Trophoblast cell (in vitro differentiated cells and primary cell): Measurements from ENCODE around the gene HOXB6.

ENCODE experiments used
- DNase-seq, 2 donors: peaks; one replicate each; pipeline ENCODE4 v3.0.0-alpha.2; 2016
- H2AFZ ChIP-seq: 2 replicates; pipeline ENCODE4 v1.6.1; 2013; ENCODE audit warnings: low read length, moderate library complexity, mild to moderate bottlenecking; ENCODE audit not compliant: insufficient read depth, poor library complexity
- H2AK5ac ChIP-seq: 2 replicates; pipeline ENCODE4 v1.6.1; 2013; ENCODE audit warnings: mild to moderate bottlenecking, low read length
- H2BK120ac ChIP-seq: 2 replicates; pipeline ENCODE4 v1.6.1; 2013; ENCODE audit warnings: low read length, mild to moderate bottlenecking, moderate library complexity; ENCODE audit not compliant: insufficient read depth, poor library complexity
- H2BK12ac ChIP-seq: 2 replicates; pipeline ENCODE4 v1.6.1; 2013; ENCODE audit warnings: mild to moderate bottlenecking, low read length, moderate library complexity
- H2BK5ac ChIP-seq: 2 replicates; pipeline ENCODE4 v1.6.1; 2013; ENCODE audit warnings: low read length, low read depth, moderate library complexity, mild to moderate bottlenecking; ENCODE audit not compliant: poor library complexity
- H3K14ac ChIP-seq: 2 replicates; pipeline ENCODE4 v1.6.1; 2013; ENCODE audit warnings: mild to moderate bottlenecking, low read length
- H3K18ac ChIP-seq: 2 replicates; pipeline ENCODE4 v1.6.1; 2013; ENCODE audit warnings: mild to moderate bottlenecking, low read length
- H3K23ac ChIP-seq: 2 replicates; pipeline ENCODE4 v1.6.1; 2013; ENCODE audit warnings: low read length
- H3K27ac ChIP-seq: 2 replicates; pipeline ENCODE4 v1.5.1; 2013; ENCODE audit warnings: low read depth, mild to moderate bottlenecking, inconsistent platforms, low read length, moderate library complexity
- H3K27me3 ChIP-seq: 2 replicates; pipeline ENCODE4 v1.6.1; 2013; ENCODE audit warnings: inconsistent platforms, mild to moderate bottlenecking, low read length, moderate library complexity; ENCODE audit not compliant: insufficient read depth
- H3K36me3 ChIP-seq, 2 experiments: 1 replicate in 1 of 2; 2 replicates in 1 of 2; pipeline ENCODE4 v1.6.1; 2013; ENCODE audit warnings: low read length in 2 of 2, mild to moderate bottlenecking in 2 of 2, moderate library complexity in 1 of 2; ENCODE audit not compliant: insufficient read depth in 2 of 2, control insufficient read depth in 1 of 2
- H3K4ac ChIP-seq: 2 replicates; pipeline ENCODE4 v1.6.1; 2013; ENCODE audit warnings: low read depth, mild to moderate bottlenecking, low read length, moderate library complexity
- H3K4me1 ChIP-seq, 2 experiments: 1 replicate in 1 of 2; 2 replicates in 1 of 2; pipeline ENCODE4 v1.6.1; 2013; ENCODE audit warnings: low read length in 2 of 2, mild to moderate bottlenecking in 2 of 2, moderate library complexity in 1 of 2; ENCODE audit not compliant: insufficient read depth in 2 of 2, control insufficient read depth in 1 of 2
- H3K4me2 ChIP-seq: 2 replicates; pipeline ENCODE4 v1.6.1; 2013; ENCODE audit warnings: inconsistent platforms, mild to moderate bottlenecking, low read length, moderate library complexity
- H3K4me3 ChIP-seq: 2 replicates; pipeline ENCODE4 v1.5.1; 2013; ENCODE audit warnings: mild to moderate bottlenecking, low read depth, low read length, inconsistent platforms
- H3K79me1 ChIP-seq: one replicate; pipeline ENCODE4 v1.6.1; 2013; ENCODE audit warnings: low read length
- H3K79me2 ChIP-seq: 2 replicates; pipeline ENCODE4 v1.6.1; 2013; ENCODE audit warnings: low read length, mild to moderate bottlenecking; ENCODE audit not compliant: control insufficient read depth, insufficient read depth, poor library complexity
- H3K9ac ChIP-seq: 2 replicates; pipeline ENCODE4 v1.6.1; 2013; ENCODE audit warnings: mild to moderate bottlenecking, low read length
- H3K9me3 ChIP-seq: 2 replicates; pipeline ENCODE4 v1.6.1; 2013; ENCODE audit warnings: low read depth, mild to moderate bottlenecking, control low read depth, inconsistent platforms, low read length; ENCODE audit not compliant: insufficient read depth
- H4K12ac ChIP-seq: 2 replicates; pipeline ENCODE4 v1.6.1; 2013; ENCODE audit warnings: low read depth, mild to moderate bottlenecking, low read length, moderate library complexity
- H4K8ac ChIP-seq: 2 replicates; pipeline ENCODE4 v1.6.1; 2013; ENCODE audit warnings: low read depth, mild to moderate bottlenecking, low read length, moderate library complexity
- H4K91ac ChIP-seq: one replicate; pipeline ENCODE4 v1.6.1; 2013; ENCODE audit warnings: low read depth, mild to moderate bottlenecking, low read length, moderate library complexity
- WGBS: extraction: QIAGEN DNeasy Blood & Tissue Kit; methylation state at CpG from one replicate; pipeline ENCODE4 v1.1.7; 2013; ENCODE audit warnings: missing lambda C conversion rate; ENCODE audit not compliant: insufficient read length, insufficient coverage; ENCODE audit errors: extremely low coverage; 5-methylcytosine and 5-hydroxymethylcytosine counted together

The HOXB6 gene

DNA sequence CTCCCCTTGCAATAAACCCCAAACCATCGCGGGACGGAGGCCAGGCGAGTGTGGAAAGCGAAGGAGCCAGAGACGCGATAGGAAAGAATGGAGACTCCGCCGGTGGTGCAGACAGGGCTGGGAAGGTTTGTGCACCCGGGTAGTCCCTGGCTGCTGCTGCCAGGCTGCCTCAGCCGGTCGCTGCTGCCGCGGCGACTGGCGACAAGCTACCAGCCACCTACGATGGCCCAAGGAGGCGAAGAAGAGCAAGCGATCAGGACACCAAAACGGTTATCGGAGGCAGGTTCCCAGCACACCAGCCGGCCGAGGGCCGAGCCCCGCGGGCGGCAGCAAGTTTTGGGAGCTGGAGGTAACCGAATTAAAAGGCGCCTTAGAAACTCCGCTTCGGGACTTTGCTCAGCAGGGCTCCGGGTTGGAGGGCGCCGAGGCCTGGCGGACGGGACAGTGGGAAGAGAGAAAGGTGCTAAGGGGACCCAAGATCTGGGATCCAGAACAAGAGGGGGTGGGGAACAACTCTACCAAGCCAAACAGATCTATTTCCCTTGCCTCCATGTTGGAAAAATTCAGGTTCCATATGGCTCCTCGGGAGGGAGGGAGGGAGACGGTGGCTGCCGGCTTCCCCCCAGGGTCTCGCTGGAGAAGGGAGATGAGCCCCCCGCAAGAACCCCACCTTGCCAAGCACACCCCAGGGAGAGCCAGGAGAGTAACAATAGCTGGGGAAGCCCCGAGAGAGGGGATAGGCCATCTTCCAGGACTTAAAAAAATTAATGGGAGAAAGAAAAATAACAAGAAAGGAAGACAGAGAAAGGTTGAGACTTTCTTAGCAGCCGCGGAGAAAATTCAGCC is 50.2 kb downstream of the HOXB6 start:
- H3K79me1 ChIP-seq, result peaks cover 14% of the 10 kb centered on the region
- WGBS, result no CpG with 5 or more reads among the region's 44 CpGs
- H3K23ac ChIP-seq, result no peak overlapping the region
- H4K12ac ChIP-seq, result peak overlapping the region; percentile 70
- H2BK12ac ChIP-seq, result peak overlapping the region; percentile 46
- peak overlapping the region; percentile 80 for H3K9ac ChIP-seq
- peaks cover 21 to 27% of the 10 kb centered on the region in 2 experiments for H3K4me1 ChIP-seq
- H3K9me3 ChIP-seq, result no peaks in the 10 kb centered on the region
- peak overlapping the region; percentile 43 for H2AFZ ChIP-seq
- H2BK5ac ChIP-seq, result peak overlapping the region; percentile 50
- no peak for DNase-seq
- peak overlapping the region; percentile 32 for H3K27ac ChIP-seq
- H3K14ac ChIP-seq, result peak overlapping the region; percentile 50
- H3K36me3 ChIP-seq, result peaks cover 9 to 14% of the 10 kb centered on the region in 2 experiments
- peak overlapping the region; percentile 22 for H3K4ac ChIP-seq
- H3K4me2 ChIP-seq, result peak overlapping the region; percentile 88
- H3K27me3 ChIP-seq, result no peaks in the 10 kb centered on the region
- H2BK120ac ChIP-seq, result peak overlapping the region; percentile 55
- H4K8ac ChIP-seq, result peak overlapping the region; percentile 84
- H2AK5ac ChIP-seq, result peak overlapping the region; percentile 22
- peak overlapping the region; percentile 72 for H3K18ac ChIP-seq
- H4K91ac ChIP-seq, result peak overlapping the region; percentile 53
- peak overlapping the region; percentile 64 for H3K4me3 ChIP-seq
- H3K79me2 ChIP-seq, result peaks cover 8% of the 10 kb centered on the region

GRCh38 chr17:48553826-48554225 is 51.0 kb downstream of the HOXB6 start:
- H3K4me2 ChIP-seq, result no peak overlapping the region
- H3K36me3 ChIP-seq, result peaks cover 9 to 14% of the 10 kb centered on the region in 2 experiments
- no peak overlapping the region for H2AK5ac ChIP-seq
- H4K12ac ChIP-seq, result no peak overlapping the region
- no peak overlapping the region for H4K91ac ChIP-seq
- no peak overlapping the region for H3K23ac ChIP-seq
- peaks cover 8% of the 10 kb centered on the region for H3K79me2 ChIP-seq
- DNase-seq, result no peak
- H3K27ac ChIP-seq, result no peak overlapping the region
- no peak overlapping the region for H4K8ac ChIP-seq
- no peak overlapping the region for H3K4me3 ChIP-seq
- no CpG with 5 or more reads among the region's 1 CpG for WGBS
- H2BK120ac ChIP-seq, result no peak overlapping the region
- no peak overlapping the region for H3K18ac ChIP-seq
- no peak overlapping the region for H3K9ac ChIP-seq
- H2AFZ ChIP-seq, result no peak overlapping the region
- H2BK5ac ChIP-seq, result no peak overlapping the region
- peaks cover 21 to 27% of the 10 kb centered on the region in 2 experiments for H3K4me1 ChIP-seq
- no peaks in the 10 kb centered on the region for H3K9me3 ChIP-seq
- H3K14ac ChIP-seq, result no peak overlapping the region
- H2BK12ac ChIP-seq, result no peak overlapping the region
- peaks cover 14% of the 10 kb centered on the region for H3K79me1 ChIP-seq
- H3K27me3 ChIP-seq, result no peaks in the 10 kb centered on the region
- H3K4ac ChIP-seq, result no peak overlapping the region

- H3K4ac ChIP-seq, result no peak overlapping the region
- H2AFZ ChIP-seq, result no peak overlapping the region
- no CpG with 5 or more reads among the region's 5 CpGs for WGBS
- H3K14ac ChIP-seq, result no peak overlapping the region
- no peak overlapping the region for H4K12ac ChIP-seq
- no peak overlapping the region for H3K4me2 ChIP-seq
- H3K27me3 ChIP-seq, result no peaks in the 10 kb centered on the region
- H2AK5ac ChIP-seq, result no peak overlapping the region
- H2BK12ac ChIP-seq, result no peak overlapping the region
- H3K79me2 ChIP-seq, result peaks cover 8% of the 10 kb centered on the region
- H3K9me3 ChIP-seq, result no peaks in the 10 kb centered on the region
- H3K18ac ChIP-seq, result no peak overlapping the region
- peaks cover 20 to 30% of the 10 kb centered on the region in 2 experiments for H3K4me1 ChIP-seq
- peaks cover 9 to 14% of the 10 kb centered on the region in 2 experiments for H3K36me3 ChIP-seq
- H3K4me3 ChIP-seq, result no peak overlapping the region
- no peak overlapping the region for H2BK120ac ChIP-seq
- no peak overlapping the region for H4K91ac ChIP-seq
- DNase-seq, result no peak
- H3K9ac ChIP-seq, result no peak overlapping the region
- no peak overlapping the region for H4K8ac ChIP-seq
- H3K23ac ChIP-seq, result no peak overlapping the region
- no peak overlapping the region for H2BK5ac ChIP-seq
- H3K27ac ChIP-seq, result no peak overlapping the region
- peaks cover 14% of the 10 kb centered on the region for H3K79me1 ChIP-seq
Observed at GRCh38 chr17:48553190-48553547, 51.6 kb downstream of the HOXB6 start.

DNA sequence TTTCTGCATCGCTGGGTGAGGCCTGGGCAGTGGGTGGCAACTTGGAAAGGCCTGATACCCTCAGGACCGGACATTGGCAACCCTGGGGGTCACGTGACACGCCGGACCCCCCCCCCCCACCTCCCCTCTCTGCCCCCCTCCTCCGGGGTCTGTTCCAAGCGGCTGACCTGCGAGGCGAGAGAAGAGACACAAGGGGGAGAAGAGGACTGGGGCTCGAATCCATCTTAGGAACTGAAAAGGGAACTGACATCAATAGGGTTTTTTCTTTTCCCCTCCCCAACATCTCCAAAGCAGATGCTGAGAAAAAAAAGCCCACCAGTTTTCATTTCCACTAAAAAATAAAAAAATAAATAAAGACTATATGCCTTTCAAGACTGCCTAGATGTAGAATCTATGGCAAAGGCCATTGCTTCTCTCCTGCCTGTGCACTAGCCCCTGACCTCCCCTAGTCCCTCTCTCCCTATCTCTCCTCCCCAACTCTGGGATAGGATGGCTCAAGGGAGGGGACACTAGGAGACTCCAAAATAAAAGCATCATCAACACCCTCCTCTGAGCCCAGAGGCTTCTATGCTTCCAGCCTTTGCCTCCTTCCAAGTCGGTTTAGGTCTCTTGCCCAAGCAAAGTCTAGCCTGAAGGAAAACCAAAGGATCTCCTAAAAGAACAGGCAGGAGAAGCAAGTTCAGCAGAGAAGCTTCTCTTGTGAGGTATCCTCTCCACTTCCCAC is 52.2 kb downstream of the HOXB6 start:
- no peaks in the 10 kb centered on the region for H3K27me3 ChIP-seq
- peaks cover 8% of the 10 kb centered on the region for H3K79me2 ChIP-seq
- H3K79me1 ChIP-seq, result peaks cover 14% of the 10 kb centered on the region
- H4K8ac ChIP-seq, result no peak overlapping the region
- H3K14ac ChIP-seq, result no peak overlapping the region
- no peaks in the 10 kb centered on the region for H3K9me3 ChIP-seq
- no peak for DNase-seq
- no peak overlapping the region for H2AK5ac ChIP-seq
- peak overlapping the region; percentile 73 for H3K18ac ChIP-seq
- no peak overlapping the region for H2BK5ac ChIP-seq
- no CpG with 5 or more reads among the region's 11 CpGs for WGBS
- no peak overlapping the region for H3K4ac ChIP-seq
- H3K36me3 ChIP-seq, result peaks cover 9 to 14% of the 10 kb centered on the region in 2 experiments
- H2BK12ac ChIP-seq, result no peak overlapping the region
- no peak overlapping the region for H3K9ac ChIP-seq
- H2AFZ ChIP-seq, result no peak overlapping the region
- no peak overlapping the region for H3K4me2 ChIP-seq
- no peak overlapping the region for H3K4me3 ChIP-seq
- H2BK120ac ChIP-seq, result no peak overlapping the region
- H3K27ac ChIP-seq, result no peak overlapping the region
- peaks cover 20 to 34% of the 10 kb centered on the region in 2 experiments for H3K4me1 ChIP-seq
- no peak overlapping the region for H4K91ac ChIP-seq
- peak overlapping the region; percentile 39 for H4K12ac ChIP-seq
- no peak overlapping the region for H3K23ac ChIP-seq
